H1 (cell line): ENCODE results near the gene NLRC3. TPM values are rescaled to one million over a fixed set of nuclear protein-coding genes. Genes with fewer than 3 reads are reported as not detected.

Source experiments
- CTCF ChIA-PET: fragments of 300-600 bp; sonication (Branson Sonifier 250); formaldehyde crosslinking; loops from one replicate; lab custom pipeline; 2021; ENCODE audit not compliant: partially characterized antibody; lab: Charles Lee
- POLR2A ChIA-PET: fragments of 300-600 bp; sonication (Branson Sonifier 250); formaldehyde crosslinking; loops from one replicate; lab custom pipeline; 2021; ENCODE audit warnings: inconsistent platforms; ENCODE audit not compliant: partially characterized antibody; lab: Charles Lee
- DNase-seq, 2 experiments: peaks; one replicate each; pipeline versions ENCODE4 v3.0.0 to v3.0.0-alpha.2; 2010 to 2022; ENCODE audit warnings: low spot score in 2 of 2, low read depth in 1 of 2, mixed read lengths in 1 of 2
- FAIRE-seq: peaks from 2 replicates; lab custom pipeline; 2011; peaks lifted over from hg19 to GRCh38; lab: Jason Lieb, UNC
- H2AFZ ChIP-seq: 2 replicates; pipeline ENCODE4 v1.8.1; 2012; ENCODE audit warnings: low read length, inconsistent platforms
- H2AK5ac ChIP-seq: 2 replicates; pipeline ENCODE4 v1.6.1; 2013; ENCODE audit warnings: low read depth, low read length
- H2BK120ac ChIP-seq: replicated peaks from 2 replicates; pipeline ENCODE3; 2013; ENCODE audit warnings: low read depth, low read length, inconsistent platforms
- H2BK12ac ChIP-seq: 2 replicates; pipeline ENCODE4 v1.6.1; 2013; ENCODE audit warnings: low read depth, low read length
- H2BK15ac ChIP-seq: 2 replicates; pipeline ENCODE4 v1.6.1; 2013; ENCODE audit warnings: low read length
- H2BK20ac ChIP-seq: 2 replicates; pipeline ENCODE4 v1.6.1; 2013; ENCODE audit warnings: low read length
- H2BK5ac ChIP-seq: 2 replicates; pipeline ENCODE4 v1.6.1; 2013; ENCODE audit warnings: low read depth, low read length
- H3K14ac ChIP-seq: 2 replicates; pipeline ENCODE4 v1.6.1; 2013; ENCODE audit warnings: inconsistent platforms; ENCODE audit not compliant: insufficient read length
- H3K18ac ChIP-seq: 2 replicates; pipeline ENCODE4 v1.6.1; 2013; ENCODE audit warnings: low read length; ENCODE audit errors: extremely low read depth
- H3K23ac ChIP-seq: 2 replicates; pipeline ENCODE4 v1.6.1; 2013; ENCODE audit warnings: inconsistent platforms; ENCODE audit not compliant: insufficient read length
- H3K23me2 ChIP-seq: 2 replicates; pipeline ENCODE4 v1.6.1; 2013; ENCODE audit warnings: low read depth, low read length
- H3K27ac ChIP-seq: 2 replicates; pipeline ENCODE4 v1.6.1; 2011; ENCODE audit warnings: low read depth, low read length, inconsistent platforms
- H3K27me3 ChIP-seq, 4 experiments: replicated peaks in 1 of 4; 1 replicate in 1 of 4; 2 replicates in 3 of 4; pipeline versions ENCODE4 v1.6.1 to v1.8.1; 2011 to 2013; ENCODE audit warnings: low read length in 3 of 4, mild to moderate bottlenecking in 3 of 4, inconsistent platforms in 2 of 4, mixed read lengths in 2 of 4, moderate library complexity in 1 of 4; ENCODE audit not compliant: control insufficient read depth in 3 of 4, insufficient read depth in 3 of 4; ENCODE audit errors: extremely low read depth in 1 of 4
- H3K36me3 ChIP-seq, 4 experiments: 2 replicates each; pipeline versions ENCODE4 v1.6.1 to v1.8.1; 2011 to 2013; ENCODE audit warnings: mild to moderate bottlenecking in 4 of 4, low read length in 3 of 4, moderate library complexity in 2 of 4, control low read depth in 1 of 4, inconsistent platforms in 1 of 4; ENCODE audit not compliant: insufficient read depth in 4 of 4, control insufficient read depth in 2 of 4
- H3K4ac ChIP-seq: replicated peaks from 2 replicates; pipeline ENCODE3; 2013; ENCODE audit warnings: low read length, low read depth, mixed read lengths, inconsistent platforms; ENCODE audit not compliant: insufficient read length
- H3K4me1 ChIP-seq, 4 experiments: replicated peaks in 1 of 4; 1 replicate in 1 of 4; 2 replicates in 3 of 4; pipeline versions ENCODE4 v1.6.1 to v1.8.1; 2011 to 2013; ENCODE audit warnings: low read length in 3 of 4, inconsistent platforms in 2 of 4, mixed read lengths in 1 of 4; ENCODE audit not compliant: insufficient read depth in 4 of 4, control insufficient read depth in 3 of 4
- H3K4me2 ChIP-seq, 2 experiments: 2 replicates each; pipeline versions ENCODE4 v1.6.1 to v1.8.1; 2011 to 2013; ENCODE audit warnings: low read depth in 2 of 2, low read length in 2 of 2, control low read depth in 1 of 2, inconsistent platforms in 1 of 2, mild to moderate bottlenecking in 1 of 2; ENCODE audit not compliant: insufficient read depth in 1 of 2
- H3K4me3 ChIP-seq, 4 experiments: fragments of 200-600, 300-600 bp in 1 of 4; sonication (generic), shearing (Covaris generic), sonication (Bioruptor Twin) in 1 of 4; 2 replicates each; pipeline versions ENCODE4 v1.5.1 to v1.8.1; 2011 to 2016; ENCODE audit warnings: low read length in 4 of 4, low read depth in 3 of 4, control low read depth in 2 of 4, inconsistent platforms in 2 of 4, mild to moderate bottlenecking in 2 of 4, mixed read lengths in 1 of 4, moderate library complexity in 1 of 4; ENCODE audit not compliant: insufficient read depth in 2 of 4; ENCODE audit errors: extremely low read depth in 1 of 4
- H3K56ac ChIP-seq: replicated peaks from 2 replicates; pipeline ENCODE3; 2013; ENCODE audit warnings: low read depth, mild to moderate bottlenecking, mixed read lengths, low read length, inconsistent platforms; ENCODE audit not compliant: insufficient read length
- H3K79me1 ChIP-seq: 2 replicates; pipeline ENCODE4 v1.6.1; 2013; ENCODE audit warnings: low read depth, low read length, control low read depth
- H3K79me2 ChIP-seq, 2 experiments: 2 replicates each; pipeline versions ENCODE4 v1.6.1 to v1.8.1; 2012 to 2013; ENCODE audit warnings: low read length in 2 of 2, mild to moderate bottlenecking in 2 of 2, inconsistent platforms in 1 of 2; ENCODE audit not compliant: insufficient read depth in 2 of 2, control insufficient read depth in 1 of 2
- H3K9ac ChIP-seq, 4 experiments: replicated peaks in 1 of 4; 1 replicate in 1 of 4; 2 replicates in 3 of 4; pipeline versions ENCODE4 v1.6.1 to v1.8.1; 2011 to 2013; ENCODE audit warnings: low read depth in 3 of 4, low read length in 3 of 4, control low read depth in 2 of 4, mild to moderate bottlenecking in 2 of 4, moderate library complexity in 2 of 4, inconsistent platforms in 1 of 4; ENCODE audit errors: extremely low read depth in 1 of 4
- H3K9me3 ChIP-seq, 2 experiments: 2 replicates each; pipeline versions ENCODE4 v1.6.1 to v1.8.1; 2012 to 2013; ENCODE audit warnings: mild to moderate bottlenecking in 2 of 2, moderate library complexity in 2 of 2, control low read depth in 1 of 2, inconsistent platforms in 1 of 2, low read depth in 1 of 2, low read length in 1 of 2, mixed read lengths in 1 of 2; ENCODE audit not compliant: insufficient read depth in 2 of 2
- H4K20me1 ChIP-seq, 2 experiments: replicated peaks in 1 of 2; 2 replicates each; pipeline versions ENCODE3 to v1.8.1; 2011 to 2013; ENCODE audit warnings: inconsistent platforms in 2 of 2, low read length in 2 of 2, mild to moderate bottlenecking in 1 of 2; ENCODE audit not compliant: insufficient read depth in 2 of 2, control insufficient read depth in 1 of 2
- H4K5ac ChIP-seq: 2 replicates; pipeline ENCODE4 v1.6.1; 2013; ENCODE audit warnings: low read length, low read depth, mixed read lengths, inconsistent platforms; ENCODE audit not compliant: insufficient read length
- H4K8ac ChIP-seq: 2 replicates; pipeline ENCODE4 v1.8.0; 2013; ENCODE audit warnings: mild to moderate bottlenecking, moderate library complexity, low read length, inconsistent platforms; ENCODE audit not compliant: insufficient read depth; ENCODE audit errors: extremely low read depth
- H4K91ac ChIP-seq: replicated peaks from 2 replicates; pipeline ENCODE3; 2013; ENCODE audit warnings: low read length, mixed read lengths, inconsistent platforms; ENCODE audit not compliant: insufficient read length
- ZNF274 ChIP-seq: IDR thresholded peaks from 2 replicates; pipeline ENCODE4 v1.7.0; 2012; ENCODE audit warnings: low read length, borderline replicate concordance; ENCODE audit errors: extremely low read depth
- WGBS, 2 experiments: shearing (Covaris generic) in 1 of 2; methylation state at CpG; one replicate each; pipeline versions ENCODE4 v1.1.6 to v1.1.7; 2013 to 2015; ENCODE audit warnings: low lambda C conversion rate in 2 of 2, mixed read lengths in 2 of 2, inconsistent platforms in 1 of 2, low coverage in 1 of 2, missing lambda C conversion rate in 1 of 2; ENCODE audit not compliant: insufficient replicate concordance in 2 of 2, insufficient coverage in 1 of 2, insufficient read length in 1 of 2; ENCODE audit errors: extremely low coverage in 1 of 2, missing lambda C conversion rate in 1 of 2; 5-methylcytosine and 5-hydroxymethylcytosine counted together
- polyA plus RNA-seq, 7 experiments: library from polyadenylated mRNA; depleted of rRNA in 3 of 7; stranded (reverse) in 5 of 7; unstranded in 2 of 7; fragments of >200 nt in 5 of 7; fragments of 200-250 nt in 2 of 7; gene quantifications; 1 replicate in 5 of 7; 2 replicates in 1 of 7; 4 replicates in 1 of 7; pipeline versions ENCODE4 v1.2.1 to v1.2.3, GENCODE V29; 2011 to 2013; ENCODE audit warnings: missing spikeins in 2 of 7, mixed read lengths in 2 of 7
- total RNA-seq: library from RNA; stranded (reverse); fragmentation: NEBNext Ultra II Directional; extraction: Animal tissue kit (Norgen Biotek cat#: 25700); gene quantifications from 2 replicates; pipeline ENCODE4 v1.2.1, GENCODE V29; 2021

Gene NLRC3
- total and polyA plus RNA-seq, 2 of the 8 experiments (the other 6 are each of a cell fraction or from before 2014, with no cell fraction given): 0.18 to 0.20 TPM

DNA sequence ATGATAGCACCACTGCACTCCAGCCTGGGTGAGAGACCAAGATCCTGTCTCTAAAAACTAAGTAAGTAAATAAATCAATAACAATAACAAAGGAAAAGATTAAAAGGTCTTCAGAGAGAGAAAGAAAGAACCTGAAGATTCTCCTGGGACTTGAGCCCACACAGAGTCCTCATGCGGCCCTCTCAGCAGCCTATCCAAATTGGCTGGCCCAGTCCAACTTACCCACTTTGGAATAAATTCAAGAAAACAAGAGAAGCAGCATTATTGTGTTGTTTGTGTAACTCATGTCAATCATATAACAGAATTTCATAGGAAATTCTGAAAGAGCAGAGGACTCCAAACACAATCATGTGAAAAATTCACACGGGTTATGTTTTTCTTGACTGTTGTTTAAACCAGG lies 30.4 kb upstream of the NLRC3 start:
- CTCF ChIA-PET: no interaction called here
- no peak for DNase-seq
- no peak for FAIRE-seq

More for the DNA sequence above, 30.4 kb upstream of the NLRC3 start:
- Histone ChIP-seq H4K5ac (no peak overlapping the region), H3K14ac (no peak overlapping the region), H2BK15ac (no peak overlapping the region), H3K9ac (no peak overlapping the region), H3K56ac (no peak overlapping the region), H3K23ac (no peak overlapping the region), H4K91ac (no peak overlapping the region), H3K79me1 (no peaks in the 10 kb centered on the region), H2BK20ac (no peak overlapping the region), H3K36me3 (peaks cover 0 to 9% (median 2%) of the 10 kb centered on the region in 4 experiments; a peak in 3 of 8 replicates), H2AFZ (no peak overlapping the region), H3K79me2 (peaks cover under 1 to 8% of the 10 kb centered on the region in 2 experiments; a peak in 3 of 4 replicates), H3K4me3 (no peak overlapping the region), H3K4me1 (peaks cover 0 to 4% (median 0%) of the 10 kb centered on the region in 4 experiments; a peak in 3 of 7 replicates), H3K23me2 (peaks cover 6% of the 10 kb centered on the region; the same call in 1 of the 2 replicates), H3K18ac (no peak overlapping the region), H3K9me3 (no peaks in the 10 kb centered on the region), H4K20me1 (peaks cover 0 to 2% of the 10 kb centered on the region in 2 experiments), H3K4ac (no peak overlapping the region), H3K27ac (no peak overlapping the region), H4K8ac (no peak overlapping the region), H2BK120ac (no peak overlapping the region), H2BK12ac (no peak overlapping the region), H3K4me2 (no peak overlapping the region), H2AK5ac (no peak overlapping the region), H2BK5ac (no peak overlapping the region), H3K27me3 (peaks cover 0 to 3% (median 0%) of the 10 kb centered on the region in 4 experiments; a peak in 1 of 7 replicates)
- WGBS, 2 experiments: 91% methylated on average over 2 of the region's 2 CpGs; no CpG with 5 or more reads in 1 of the 2 experiments
- no peak for TF ChIP-seq ZNF274
- POLR2A ChIA-PET: interaction anchor here (0.7 kb wide), 1 partner anchor 67 kb away, joined by 3 read pairs; no protein-coding TSS in a partner anchor
